ENCODE data around the gene PIEZO2.

PIEZO2 gene

GRCh38 chr18:11096411-11096810, 53.0 kb downstream of the PIEZO2 start:
- H3K27ac ChIP-seq = no peak overlapping the region

GRCh38 chr18:11095674-11096293, 53.6 kb downstream of the PIEZO2 start:
- H3K27ac ChIP-seq = no peak overlapping the region
- TF ChIP-seq CTCF (conservative IDR thresholded peaks at IDR 0.05) (no peak), ZFX (IDR thresholded peaks at IDR 0.05) (no peak)

More at GRCh38 chr18:11096411-11096810, 53.0 kb downstream of the PIEZO2 start:
- TF ChIP-seq CTCF (conservative IDR thresholded peaks at IDR 0.05) (no peak), ZFX (IDR thresholded peaks at IDR 0.05) (no peak)

GRCh38 chr18:11095211-11095610, 54.2 kb downstream of the PIEZO2 start:
- no peak overlapping the region for H3K27ac ChIP-seq
- TF ChIP-seq CTCF (conservative IDR thresholded peaks at IDR 0.05) (no peak), ZFX (IDR thresholded peaks at IDR 0.05) (no peak)

- no peak for TF ChIP-seq CTCF (conservative IDR thresholded peaks at IDR 0.05)
- no peak for TF ChIP-seq ZFX (IDR thresholded peaks at IDR 0.05)
- H3K27ac ChIP-seq = no peak overlapping the region
Measured at GRCh38 chr18:11091746-11092145, 57.6 kb downstream of the PIEZO2 start.

GRCh38 chr18:11089931-11090715, 59.2 kb downstream of the PIEZO2 start:
- no peak for TF ChIP-seq ZFX (IDR thresholded peaks at IDR 0.05)
- H3K27ac ChIP-seq = no peak overlapping the region

GRCh38 chr18:11081009-11081532, 68.3 kb downstream of the PIEZO2 start:
- TF ChIP-seq CTCF (conservative IDR thresholded peaks at IDR 0.05) (no peak), ZFX (IDR thresholded peaks at IDR 0.05) (no peak)
- H3K27ac ChIP-seq = no peak overlapping the region

- TF ChIP-seq ZFX (IDR thresholded peaks at IDR 0.05) (no peak), CTCF (conservative IDR thresholded peaks at IDR 0.05) (no peak)
- H3K27ac ChIP-seq = no peak overlapping the region
Measured at GRCh38 chr18:11078491-11078890, 70.9 kb downstream of the PIEZO2 start.

Measured in C4-2B (cell line).